A549 (cell line): Measurements from ENCODE around the gene TFDP1. TPM values are rescaled to one million over a fixed set of nuclear protein-coding genes. Genes with fewer than 3 reads are reported as not detected.

ENCODE experiments used
- ATAC-seq, 2 experiments: fragments of 200-7000 bp in 1 of 2; fragments of >200 bp in 1 of 2; cut with Nextera tagmentation in 1 of 2; cut with Tn5 transposase in 1 of 2; 3 replicates each; pipeline versions ENCODE4 v1.8.0 to v1.9.1; 2018 to 2020; ENCODE audit warnings: mild to moderate bottlenecking in 1 of 2, moderate library complexity in 1 of 2
- CTCF ChIA-PET: fragments of 300-600 bp; sonication (Branson Sonifier 250); formaldehyde crosslinking; extraction: SDS; loops from one replicate; lab custom pipeline; 2021; ENCODE audit warnings: antibody characterized with exemption, inconsistent platforms; lab: Yijun Ruan, JAX
- POLR2A ChIA-PET: fragments of 350-600 bp; formaldehyde crosslinking; extraction: SDS; loops from one replicate; lab custom pipeline; 2021; ENCODE audit warnings: antibody characterized with exemption, inconsistent platforms; lab: Yijun Ruan, JAX
- DNase-seq, 2 experiments: peaks; one replicate each; pipeline versions ENCODE4 v3.0.0 to v3.0.0-alpha.2; 2011 to 2016; ENCODE audit warnings: low read depth in 1 of 2, low spot score in 1 of 2
- FAIRE-seq: peaks from 2 replicates; lab custom pipeline; 2011; peaks lifted over from hg19 to GRCh38; lab: Jason Lieb, UNC
- H3K27ac ChIP-seq, 2 experiments: fragments of >200 bp; sonication (Bioruptor Twin); formaldehyde crosslinking; 3 replicates each; pipeline ENCODE4 v1.5.1; 2016 to 2017
- H3K4me1 ChIP-seq: fragments of >200 bp; sonication (Bioruptor Twin); formaldehyde crosslinking; 3 replicates; pipeline ENCODE4 v1.6.1; 2016
- H3K4me2 ChIP-seq: fragments of >200 bp; sonication (Bioruptor Twin); formaldehyde crosslinking; 3 replicates; pipeline ENCODE4 v1.6.1; 2016
- H3K4me3 ChIP-seq: fragments of >200 bp; sonication (Bioruptor Twin); formaldehyde crosslinking; 3 replicates; pipeline ENCODE4 v1.5.1; 2016
- H3K9me3 ChIP-seq: fragments of >200 bp; sonication (Bioruptor Twin); formaldehyde crosslinking; 3 replicates; pipeline ENCODE4 v1.6.1; 2016
- ATOH8 ChIP-seq: fragments of 250-450 bp; sonication (Bioruptor Pico); IDR thresholded peaks from 2 replicates; pipeline ENCODE4 v1.5.0; 2020; ENCODE audit warnings: low read depth, mild to moderate bottlenecking, moderate library complexity
- CTCF ChIP-seq: fragments of >200 bp; sonication (Bioruptor Twin); formaldehyde crosslinking; IDR thresholded peaks from 3 replicates; pipeline ENCODE4 v1.5.1; 2016
- EHMT2 ChIP-seq: fragments of 200-600 bp; sonication (generic); IDR thresholded peaks from 2 replicates; pipeline ENCODE4 v1.6.1; 2016; ENCODE audit warnings: antibody characterized with exemption, low read depth, mild to moderate bottlenecking, moderate library complexity
- ELK1 ChIP-seq: fragments of 150-350 bp; IDR thresholded peaks from 2 replicates; pipeline ENCODE4 v1.6.1; 2014; ENCODE audit warnings: low read depth, mild to moderate bottlenecking, low read length
- FOSL2 ChIP-seq, 2 experiments: fragments of 450-650 bp in 1 of 2; fragments of >200 bp in 1 of 2; sonication (Bioruptor Twin) in 1 of 2; formaldehyde crosslinking; IDR thresholded peaks; 2 replicates each; pipeline versions ENCODE4 v1.5.0 to v1.6.1; 2016 to 2020; ENCODE audit warnings: mild to moderate bottlenecking in 1 of 2, moderate library complexity in 1 of 2
- GATA3 ChIP-seq: IDR thresholded peaks from 2 replicates; pipeline ENCODE4 v1.6.1; 2012; ENCODE audit warnings: borderline replicate concordance
- HEYL ChIP-seq: fragments of 250-450 bp; sonication (Bioruptor Pico); IDR thresholded peaks from 2 replicates; pipeline ENCODE4 v1.8.0; 2021; ENCODE audit warnings: mild to moderate bottlenecking, moderate library complexity
- HOXA7 ChIP-seq: fragments of 250-450 bp; sonication (Bioruptor Pico); IDR thresholded peaks from 2 replicates; pipeline ENCODE4 v1.5.0; 2020; ENCODE audit warnings: mild to moderate bottlenecking, moderate library complexity
- JUN ChIP-seq, 2 experiments: fragments of >200 bp; sonication (Bioruptor Twin); formaldehyde crosslinking; IDR thresholded peaks; 2 replicates in 1 of 2; 3 replicates in 1 of 2; pipeline ENCODE4 v1.6.1; 2016 to 2017
- MAFK ChIP-seq: fragments of 450-650 bp; IDR thresholded peaks from 2 replicates; pipeline ENCODE4 v1.6.1; 2014; ENCODE audit not compliant: partially characterized antibody
- NFE2L2 ChIP-seq: fragments of 150-350 bp; conservative IDR thresholded peaks from 2 replicates; pipeline ENCODE4 v1.6.1; 2014; ENCODE audit warnings: low read length
- NPAS2 ChIP-seq: fragments of 250-450 bp; sonication (Bioruptor Pico); IDR thresholded peaks from 2 replicates; pipeline ENCODE4 v1.8.0; 2022; ENCODE audit warnings: mild to moderate bottlenecking, moderate library complexity, borderline replicate concordance
- NR3C1 ChIP-seq: fragments of >200 bp; sonication (Bioruptor Twin); formaldehyde crosslinking; IDR thresholded peaks from 3 replicates; pipeline ENCODE4 v1.6.1; 2017
- RAD21 ChIP-seq, 2 experiments: fragments of >200 bp in 1 of 2; sonication (Bioruptor Twin) in 1 of 2; formaldehyde crosslinking in 1 of 2; IDR thresholded peaks in 1 of 2; conservative IDR thresholded peaks in 1 of 2; 2 replicates in 1 of 2; 3 replicates in 1 of 2; pipeline ENCODE4 v1.6.1; 2012 to 2018; ENCODE audit warnings: inconsistent platforms in 1 of 2
- REST ChIP-seq: fragments of 200-600 bp; sonication (generic); IDR thresholded peaks from 2 replicates; pipeline ENCODE4 v1.6.1; 2016; ENCODE audit warnings: antibody characterized with exemption, mild to moderate bottlenecking, moderate library complexity
- SMC3 ChIP-seq: fragments of >200 bp; sonication (Bioruptor Twin); formaldehyde crosslinking; IDR thresholded peaks from 3 replicates; pipeline ENCODE4 v1.6.1; 2018; ENCODE audit warnings: inconsistent platforms
- ZNF302 ChIP-seq: fragments of 250-450 bp; sonication (Bioruptor Pico); IDR thresholded peaks from 2 replicates; pipeline ENCODE4 v1.9.0; 2021; ENCODE audit warnings: inconsistent platforms, mild to moderate bottlenecking, moderate library complexity
- WGBS: methylation state at CpG from one replicate; pipeline ENCODE4 v1.1.6; 2017; ENCODE audit errors: missing lambda C conversion rate; 5-methylcytosine and 5-hydroxymethylcytosine counted together
- polyA plus RNA-seq, 4 experiments: library from polyadenylated mRNA; depleted of rRNA in 3 of 4; stranded (reverse); fragments of >200 nt; fragmentation: RNase III in 1 of 4; extraction: RNeasy Plus Mini Kit Qiagen cat#74134 plus additional on column Dnase treatment in 1 of 4; gene quantifications; 2 replicates in 3 of 4; 3 replicates in 1 of 4; pipeline ENCODE4 v1.2.3, GENCODE V29; 2011 to 2017

TFDP1 gene
- polyA plus RNA-seq, 2 of the 4 experiments (the other 2 are of a cell fraction), result 73.2 to 88.4 TPM

GRCh38 chr13:113652404-113653263 is 68.1 kb downstream of the TFDP1 start:
- TF ChIP-seq REST, result no peak
- TF ChIP-seq EHMT2, result no peak
- no peak for TF ChIP-seq SMC3
- no peak for TF ChIP-seq GATA3
- TF ChIP-seq NR3C1, result no peak
- TF ChIP-seq NPAS2 (CRISPR knock-in tag), result no peak
- TF ChIP-seq HEYL (CRISPR knock-in tag), result no peak
- TF ChIP-seq NFE2L2, result no peak
- TF ChIP-seq MAFK, result no peak
- TF ChIP-seq JUN (IDR thresholded peaks at IDR 0.05), result no peak
- TF ChIP-seq FOSL2 (IDR thresholded peaks at IDR 0.05), result no peak
- TF ChIP-seq FOSL2 (CRISPR knock-in tag; IDR thresholded peaks at IDR 0.05), result no peak
- no peak for TF ChIP-seq CTCF
- no peak for TF ChIP-seq ZNF302 (CRISPR knock-in tag)
- TF ChIP-seq HOXA7 (CRISPR knock-in tag), result no peak
- no peak for TF ChIP-seq RAD21 (conservative IDR thresholded peaks at IDR 0.05 in 1 of 2, IDR thresholded peaks at IDR 0.05 in 1 of 2)
- no peak for TF ChIP-seq ELK1
- TF ChIP-seq ATOH8, result no peak
- Histone ChIP-seq H3K4me1 (peaks cover 4% of the 10 kb centered on the region), H3K4me2 (no peak overlapping the region), H3K4me3 (no peak overlapping the region), H3K9me3 (no peaks in the 10 kb centered on the region), H3K27ac (no peak overlapping the region)
- ChIA-PET POLR2A (no interaction called here), CTCF (no interaction called here)
- DNase-seq, result no peak
- ATAC-seq, result no peak
- FAIRE-seq, result no peak
- 78% methylated on average over 15 of the region's 24 CpGs for WGBS
